ENCODE measurements around the gene PHOX2A.

PHOX2A gene

DNA sequence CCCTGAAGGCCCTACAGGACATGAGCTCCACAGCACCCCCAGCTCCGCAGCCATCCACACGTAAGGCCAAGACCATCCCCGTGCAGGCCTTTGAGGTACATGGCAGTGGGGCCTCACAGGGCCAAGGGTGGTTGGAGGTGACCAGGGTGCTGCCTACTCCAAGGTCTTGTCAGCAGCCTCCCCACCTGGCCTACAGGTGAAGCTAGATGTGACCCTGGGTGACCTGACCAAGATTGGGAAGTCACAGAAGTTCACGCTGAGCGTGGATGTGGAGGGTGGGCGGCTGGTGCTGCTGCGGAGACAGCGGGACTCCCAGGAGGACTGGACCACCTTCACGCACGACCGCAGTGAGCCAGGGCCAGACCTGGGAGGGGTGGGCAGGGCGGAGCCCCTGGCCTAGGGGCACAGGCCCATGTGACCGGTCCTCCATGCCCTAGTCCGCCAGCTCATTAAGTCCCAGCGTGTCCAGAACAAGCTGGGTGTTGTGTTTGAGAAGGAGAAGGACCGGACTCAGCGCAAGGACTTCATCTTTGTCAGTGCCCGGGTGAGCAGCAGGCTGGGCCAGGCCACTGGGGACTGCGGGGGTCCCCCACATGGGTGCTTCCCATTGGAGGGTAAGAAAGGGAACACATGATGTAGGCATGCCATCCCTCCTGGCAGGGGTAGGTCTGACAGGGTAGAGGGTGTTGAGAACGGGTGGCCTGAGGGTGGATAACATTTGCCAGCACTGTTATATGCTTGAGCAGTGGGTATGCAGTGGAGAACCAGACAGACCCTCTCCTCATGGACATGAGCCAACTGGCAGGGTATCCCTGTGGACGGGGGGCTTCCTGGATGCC, 13.8 kb downstream of the PHOX2A start:
- peaks cover 93% of the 10 kb centered on the region for H3K36me3 ChIP-seq (ENCODE audit: insufficient read depth, insufficient read length, low read length)
- no peak for DNase-seq (ENCODE audit: low read depth, low spot score)
- no peak for TF ChIP-seq SUZ12 (IDR thresholded peaks at IDR 0.05; ENCODE audit: extremely low read depth, insufficient read depth, insufficient read length)
- TF ChIP-seq YY1 (IDR thresholded peaks at IDR 0.05; ENCODE audit: insufficient read depth, insufficient read length), result no peak
- no peak for TF ChIP-seq ZNF274 (IDR thresholded peaks at IDR 0.05; ENCODE audit: low read depth, low read length)

DNA sequence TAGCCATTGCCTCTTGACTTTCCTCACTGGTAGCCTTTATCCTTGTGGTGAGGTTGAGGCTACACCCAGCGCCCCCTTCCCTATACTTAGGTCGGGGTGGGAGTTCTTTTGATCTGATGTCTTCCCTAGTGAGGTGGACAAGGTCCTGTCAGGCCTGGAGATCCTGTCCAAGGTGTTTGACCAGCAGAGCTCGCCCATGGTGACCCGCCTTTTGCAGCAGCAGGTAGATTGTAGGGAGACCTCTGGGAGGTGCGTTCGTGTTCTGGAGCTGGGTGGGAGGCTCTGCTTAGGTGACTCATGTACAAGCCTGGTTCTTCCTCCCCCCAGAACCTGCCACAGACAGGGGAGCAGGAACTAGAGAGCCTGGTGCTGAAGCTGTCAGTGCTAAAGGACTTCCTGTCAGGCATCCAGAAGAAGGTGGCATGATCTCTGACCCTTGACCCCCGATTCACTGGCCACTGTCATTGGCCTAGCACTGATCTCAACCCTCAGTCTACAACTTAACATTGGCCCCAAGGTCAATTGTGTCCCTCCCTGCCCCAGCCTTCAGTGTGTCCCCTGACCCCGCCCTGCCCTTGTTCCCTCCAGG, 14.5 kb downstream of the PHOX2A start:
- TF ChIP-seq ZNF274 (IDR thresholded peaks at IDR 0.05; ENCODE audit: low read depth, low read length) (no peak), YY1 (IDR thresholded peaks at IDR 0.05; ENCODE audit: insufficient read depth, insufficient read length) (no peak), SUZ12 (IDR thresholded peaks at IDR 0.05; ENCODE audit: extremely low read depth, insufficient read depth, insufficient read length) (no peak)
- Histone ChIP-seq H3K36me3 (ENCODE audit: insufficient read depth, insufficient read length, low read length) (peaks cover 86% of the 10 kb centered on the region), H3K9me3 (ENCODE audit: insufficient read depth, low read length) (no peaks in the 10 kb centered on the region), H3K9ac (ENCODE audit: insufficient read length, low read depth) (no peak overlapping the region), H3K27me3 (ENCODE audit: insufficient read depth, insufficient read length) (no peaks in the 10 kb centered on the region), H3K4me3 (ENCODE audit: insufficient read length, low read depth) (no peak overlapping the region), H3K4me1 (ENCODE audit: insufficient read depth, insufficient read length) (peaks cover 8% of the 10 kb centered on the region)
- DNase-seq (ENCODE audit: low read depth, low spot score), result no peak

More for the DNA sequence above, 13.8 kb downstream of the PHOX2A start:
- Histone ChIP-seq H3K4me3 (ENCODE audit: insufficient read length, low read depth) (no peak overlapping the region), H3K9me3 (ENCODE audit: insufficient read depth, low read length) (no peaks in the 10 kb centered on the region), H3K9ac (ENCODE audit: insufficient read length, low read depth) (no peak overlapping the region), H3K4me1 (ENCODE audit: insufficient read depth, insufficient read length) (peaks cover 8% of the 10 kb centered on the region), H3K27me3 (ENCODE audit: insufficient read depth, insufficient read length) (no peaks in the 10 kb centered on the region)

- Histone ChIP-seq H3K9ac (ENCODE audit: insufficient read length, low read depth) (no peak overlapping the region), H3K9me3 (ENCODE audit: insufficient read depth, low read length) (no peaks in the 10 kb centered on the region), H3K27me3 (ENCODE audit: insufficient read depth, insufficient read length) (no peaks in the 10 kb centered on the region), H3K4me1 (ENCODE audit: insufficient read depth, insufficient read length) (peaks cover 7% of the 10 kb centered on the region), H3K4me3 (ENCODE audit: insufficient read length, low read depth) (no peak overlapping the region), H3K36me3 (ENCODE audit: insufficient read depth, insufficient read length, low read length) (peaks cover 80% of the 10 kb centered on the region)
- TF ChIP-seq SUZ12 (IDR thresholded peaks at IDR 0.05; ENCODE audit: extremely low read depth, insufficient read depth, insufficient read length), result no peak
- TF ChIP-seq ZNF274 (IDR thresholded peaks at IDR 0.05; ENCODE audit: low read depth, low read length), result no peak
- TF ChIP-seq YY1 (IDR thresholded peaks at IDR 0.05; ENCODE audit: insufficient read depth, insufficient read length), result no peak
- DNase-seq (ENCODE audit: low read depth, low spot score), result no peak
These were observed 15.1 kb downstream of the PHOX2A start for GRCh38 chr11:72228844-72229231.

DNA sequence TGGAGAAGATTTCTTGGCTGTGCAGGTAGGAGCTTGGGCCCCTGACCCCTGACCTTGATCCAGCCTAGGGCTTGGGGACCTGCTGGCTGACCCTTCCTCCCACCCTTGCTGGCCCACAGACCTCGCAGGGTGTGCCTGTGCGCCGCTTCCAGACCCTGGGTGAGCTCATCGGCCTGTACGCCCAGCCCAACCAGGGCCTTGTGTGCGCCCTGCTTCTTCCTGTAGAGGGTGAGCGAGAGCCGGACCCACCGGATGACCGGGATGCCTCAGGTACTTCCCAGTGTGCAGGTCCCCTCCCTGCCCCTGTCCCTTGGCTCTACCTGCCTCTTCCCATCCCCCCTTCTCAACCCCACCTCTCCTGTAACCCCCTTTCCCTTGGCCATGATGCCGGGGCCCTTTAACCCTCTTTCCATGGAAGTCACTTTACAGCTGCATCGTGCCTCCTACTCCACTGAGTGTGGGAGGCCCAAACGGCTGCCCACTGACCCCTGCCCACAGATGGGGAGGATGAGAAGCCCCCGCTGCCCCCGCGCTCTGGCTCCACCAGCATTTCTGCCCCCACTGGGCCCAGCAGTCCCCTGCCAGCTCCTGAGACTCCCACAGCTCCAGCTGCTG, 15.6 kb downstream of the PHOX2A start:
- no peaks in the 10 kb centered on the region for H3K27me3 ChIP-seq (ENCODE audit: insufficient read depth, insufficient read length)
- TF ChIP-seq ZNF274 (IDR thresholded peaks at IDR 0.05; ENCODE audit: low read depth, low read length), result no peak
- no peak for TF ChIP-seq SUZ12 (IDR thresholded peaks at IDR 0.05; ENCODE audit: extremely low read depth, insufficient read depth, insufficient read length)
- TF ChIP-seq YY1 (IDR thresholded peaks at IDR 0.05; ENCODE audit: insufficient read depth, insufficient read length), result no peak
- H3K9me3 ChIP-seq (ENCODE audit: insufficient read depth, low read length), result no peaks in the 10 kb centered on the region
- no peak overlapping the region for H3K4me3 ChIP-seq (ENCODE audit: insufficient read length, low read depth)
- no peak overlapping the region for H3K9ac ChIP-seq (ENCODE audit: insufficient read length, low read depth)
- H3K36me3 ChIP-seq (ENCODE audit: insufficient read depth, insufficient read length, low read length), result peaks cover 75% of the 10 kb centered on the region
- no peak for DNase-seq (ENCODE audit: low read depth, low spot score)
- H3K4me1 ChIP-seq (ENCODE audit: insufficient read depth, insufficient read length), result peaks cover 5% of the 10 kb centered on the region

GRCh38 chr11:72227316-72228228, 16.4 kb downstream of the PHOX2A start:
- H3K36me3 ChIP-seq (ENCODE audit: insufficient read depth, insufficient read length, low read length), result peaks cover 67% of the 10 kb centered on the region
- no peaks in the 10 kb centered on the region for H3K27me3 ChIP-seq (ENCODE audit: insufficient read depth, insufficient read length)
- no peaks in the 10 kb centered on the region for H3K9me3 ChIP-seq (ENCODE audit: insufficient read depth, low read length)
- no peak overlapping the region for H3K9ac ChIP-seq (ENCODE audit: insufficient read length, low read depth)
- no peak overlapping the region for H3K4me3 ChIP-seq (ENCODE audit: insufficient read length, low read depth)
- peaks cover 5% of the 10 kb centered on the region for H3K4me1 ChIP-seq (ENCODE audit: insufficient read depth, insufficient read length)
- TF ChIP-seq YY1 (IDR thresholded peaks at IDR 0.05; ENCODE audit: insufficient read depth, insufficient read length) (no peak), ZNF274 (IDR thresholded peaks at IDR 0.05; ENCODE audit: low read depth, low read length) (no peak), SUZ12 (IDR thresholded peaks at IDR 0.05; ENCODE audit: extremely low read depth, insufficient read depth, insufficient read length) (no peak)
- DNase-seq (ENCODE audit: low read depth, low spot score), result no peak

GRCh38 chr11:72226701-72227100, 17.3 kb downstream of the PHOX2A start:
- Histone ChIP-seq H3K9me3 (ENCODE audit: insufficient read depth, low read length) (no peaks in the 10 kb centered on the region), H3K4me1 (ENCODE audit: insufficient read depth, insufficient read length) (peaks cover 8% of the 10 kb centered on the region), H3K27me3 (ENCODE audit: insufficient read depth, insufficient read length) (no peaks in the 10 kb centered on the region), H3K4me3 (ENCODE audit: insufficient read length, low read depth) (no peak overlapping the region), H3K36me3 (ENCODE audit: insufficient read depth, insufficient read length, low read length) (peaks cover 58% of the 10 kb centered on the region), H3K9ac (ENCODE audit: insufficient read length, low read depth) (no peak overlapping the region)
- TF ChIP-seq SUZ12 (IDR thresholded peaks at IDR 0.05; ENCODE audit: extremely low read depth, insufficient read depth, insufficient read length) (no peak), YY1 (IDR thresholded peaks at IDR 0.05; ENCODE audit: insufficient read depth, insufficient read length) (no peak), ZNF274 (IDR thresholded peaks at IDR 0.05; ENCODE audit: low read depth, low read length) (no peak)
- DNase-seq (ENCODE audit: low read depth, low spot score), result no peak

Data from NT2/D1 (cell line).